AG10803 (cell line): Measurements from ENCODE around the gene APOBEC2.

Source experiments
- DNase-seq: peaks from one replicate; pipeline ENCODE4 v3.0.0; 2010; ENCODE audit warnings: low read depth
- H3K4me3 ChIP-seq: 2 replicates; pipeline ENCODE4 v1.5.1; 2011; ENCODE audit warnings: mild to moderate bottlenecking, low read length, control low read depth
- TF ChIP-seq, protein P1 (sequence below): conservative IDR thresholded peaks from 2 replicates; pipeline ENCODE4 v1.5.1; 2011; ENCODE audit warnings: mild to moderate bottlenecking, low read length, control low read depth, inconsistent platforms

Gene APOBEC2

DNA sequence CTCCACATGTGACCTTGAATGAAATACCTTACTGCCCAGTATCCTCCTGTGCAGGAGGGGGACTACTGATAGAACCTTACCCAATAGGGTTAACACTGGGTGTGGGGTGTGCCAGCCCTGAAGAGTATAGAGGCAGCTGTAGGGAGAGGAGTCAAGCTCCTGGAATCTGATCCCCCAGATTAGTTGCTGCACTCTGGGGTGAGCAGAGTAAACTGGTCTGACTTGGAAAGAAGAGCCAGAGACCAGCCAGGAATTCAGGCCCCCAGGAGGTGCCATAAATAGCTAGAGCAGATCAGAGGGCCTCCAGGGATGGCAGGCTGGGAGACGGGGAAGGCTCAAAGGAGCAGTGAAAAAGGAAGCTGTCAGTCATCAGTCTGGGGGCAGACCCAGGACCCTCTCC is 3.5 kb upstream of the APOBEC2 start:
- TF ChIP-seq, protein P1, sequence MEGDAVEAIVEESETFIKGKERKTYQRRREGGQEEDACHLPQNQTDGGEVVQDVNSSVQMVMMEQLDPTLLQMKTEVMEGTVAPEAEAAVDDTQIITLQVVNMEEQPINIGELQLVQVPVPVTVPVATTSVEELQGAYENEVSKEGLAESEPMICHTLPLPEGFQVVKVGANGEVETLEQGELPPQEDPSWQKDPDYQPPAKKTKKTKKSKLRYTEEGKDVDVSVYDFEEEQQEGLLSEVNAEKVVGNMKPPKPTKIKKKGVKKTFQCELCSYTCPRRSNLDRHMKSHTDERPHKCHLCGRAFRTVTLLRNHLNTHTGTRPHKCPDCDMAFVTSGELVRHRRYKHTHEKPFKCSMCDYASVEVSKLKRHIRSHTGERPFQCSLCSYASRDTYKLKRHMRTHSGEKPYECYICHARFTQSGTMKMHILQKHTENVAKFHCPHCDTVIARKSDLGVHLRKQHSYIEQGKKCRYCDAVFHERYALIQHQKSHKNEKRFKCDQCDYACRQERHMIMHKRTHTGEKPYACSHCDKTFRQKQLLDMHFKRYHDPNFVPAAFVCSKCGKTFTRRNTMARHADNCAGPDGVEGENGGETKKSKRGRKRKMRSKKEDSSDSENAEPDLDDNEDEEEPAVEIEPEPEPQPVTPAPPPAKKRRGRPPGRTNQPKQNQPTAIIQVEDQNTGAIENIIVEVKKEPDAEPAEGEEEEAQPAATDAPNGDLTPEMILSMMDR: no peak
- no peak for DNase-seq
- no peak overlapping the region for H3K4me3 ChIP-seq

DNA sequence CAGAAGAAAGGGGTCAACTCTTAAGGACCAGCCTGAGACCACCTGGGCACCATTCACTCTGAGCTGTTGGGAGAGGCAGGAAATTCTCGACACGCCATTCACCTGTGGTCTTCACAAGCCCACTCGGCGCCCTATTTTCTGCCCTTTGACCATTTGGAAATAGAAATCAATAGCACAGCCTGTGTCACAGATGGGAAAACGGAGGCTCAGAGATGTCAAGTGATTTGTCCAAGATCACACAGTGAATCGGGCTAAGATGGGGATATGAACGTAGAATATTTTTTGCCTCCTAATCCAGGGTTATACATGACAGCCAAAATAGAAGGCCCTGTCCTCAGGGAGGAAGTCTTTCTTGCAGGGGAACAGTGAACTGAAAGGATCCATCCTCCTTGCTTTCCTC is 3.0 kb upstream of the APOBEC2 start:
- H3K4me3 ChIP-seq: no peak overlapping the region
- TF ChIP-seq, protein P1: no peak
- no peak for DNase-seq

DNA sequence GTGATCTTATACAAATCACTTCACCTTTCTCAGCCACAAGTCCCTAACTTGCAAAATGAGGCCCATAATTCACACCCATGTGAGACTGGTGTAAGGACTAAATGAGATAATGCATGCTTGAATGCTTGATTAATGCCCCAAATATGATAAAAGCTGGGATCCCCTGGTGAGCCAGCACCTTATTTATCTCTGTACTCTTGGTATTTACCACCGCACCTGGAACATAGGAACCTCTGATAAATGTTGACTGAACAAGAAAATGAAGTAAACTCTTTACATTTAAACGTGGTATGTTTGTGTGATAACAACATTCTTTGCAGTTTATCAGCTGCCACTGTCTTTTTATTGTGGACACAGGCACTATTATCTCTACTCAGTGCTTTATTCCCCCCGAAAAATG is 2.5 kb upstream of the APOBEC2 start:
- TF ChIP-seq, protein P1: no peak
- no peak overlapping the region for H3K4me3 ChIP-seq
- DNase-seq: no peak

DNA sequence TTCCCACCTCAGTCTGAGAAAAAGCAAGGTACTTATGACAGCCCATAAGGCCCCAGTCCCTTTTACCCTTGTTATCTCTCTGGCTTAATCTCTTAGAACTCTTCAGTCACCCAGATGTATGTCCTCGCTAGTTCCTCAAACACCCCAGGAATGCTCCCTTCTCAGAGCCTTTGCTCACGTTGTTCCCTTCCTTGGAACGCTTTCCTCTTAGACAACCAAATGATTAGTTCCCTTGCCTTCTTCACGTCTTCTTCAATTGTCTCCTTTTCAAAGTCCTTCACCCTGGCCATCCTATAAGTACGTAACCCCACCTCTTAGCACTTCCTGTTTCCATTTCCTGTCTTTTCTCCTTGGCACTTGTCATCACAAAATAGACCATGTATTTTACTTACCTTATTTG is 1.1 kb upstream of the APOBEC2 start:
- TF ChIP-seq, protein P1: no peak
- no peak overlapping the region for H3K4me3 ChIP-seq
- no peak for DNase-seq

DNA sequence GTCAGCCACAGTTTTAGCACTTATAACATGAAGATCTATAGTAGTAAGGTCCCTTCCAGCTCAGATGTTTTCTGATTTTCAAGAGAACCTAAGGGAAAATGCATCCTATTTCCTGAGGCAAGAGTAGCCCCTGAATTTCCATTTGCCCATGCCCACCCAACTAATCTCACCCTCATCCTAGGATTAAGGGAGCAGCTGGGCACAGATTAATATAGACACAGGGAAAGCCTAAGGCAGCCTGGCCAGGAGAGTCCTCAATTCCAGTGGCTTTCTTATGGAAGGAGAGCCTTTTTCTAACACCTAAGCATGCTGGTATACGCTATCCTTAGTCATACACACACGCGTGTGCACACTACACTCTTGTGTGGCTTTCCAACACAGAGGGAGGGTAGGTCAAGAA is 1.5 kb downstream of the APOBEC2 start:
- no peak overlapping the region for H3K4me3 ChIP-seq
- DNase-seq: no peak
- TF ChIP-seq, protein P1: no peak

DNA sequence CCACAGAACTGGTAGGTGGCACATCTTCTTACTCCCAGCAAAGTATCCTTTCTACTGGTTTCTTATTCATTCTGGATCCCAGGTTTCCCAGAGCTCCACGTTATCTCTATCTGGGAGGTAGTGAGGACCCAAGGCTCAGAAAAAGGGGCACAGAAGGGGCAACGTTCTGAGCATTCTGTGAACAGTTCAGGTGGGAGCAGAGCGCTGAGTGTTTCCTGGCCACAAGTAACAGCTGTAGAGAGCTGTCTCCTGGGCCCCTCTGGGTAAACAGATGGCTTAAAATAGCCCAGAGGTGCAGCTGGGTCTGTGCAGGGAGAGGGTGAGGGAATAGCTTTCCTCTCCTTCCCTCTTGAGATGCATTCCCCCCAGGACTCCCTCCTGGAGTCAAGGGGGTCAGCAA is 2.1 kb downstream of the APOBEC2 start:
- TF ChIP-seq, protein P1: no peak
- H3K4me3 ChIP-seq: no peak overlapping the region
- no peak for DNase-seq

DNA sequence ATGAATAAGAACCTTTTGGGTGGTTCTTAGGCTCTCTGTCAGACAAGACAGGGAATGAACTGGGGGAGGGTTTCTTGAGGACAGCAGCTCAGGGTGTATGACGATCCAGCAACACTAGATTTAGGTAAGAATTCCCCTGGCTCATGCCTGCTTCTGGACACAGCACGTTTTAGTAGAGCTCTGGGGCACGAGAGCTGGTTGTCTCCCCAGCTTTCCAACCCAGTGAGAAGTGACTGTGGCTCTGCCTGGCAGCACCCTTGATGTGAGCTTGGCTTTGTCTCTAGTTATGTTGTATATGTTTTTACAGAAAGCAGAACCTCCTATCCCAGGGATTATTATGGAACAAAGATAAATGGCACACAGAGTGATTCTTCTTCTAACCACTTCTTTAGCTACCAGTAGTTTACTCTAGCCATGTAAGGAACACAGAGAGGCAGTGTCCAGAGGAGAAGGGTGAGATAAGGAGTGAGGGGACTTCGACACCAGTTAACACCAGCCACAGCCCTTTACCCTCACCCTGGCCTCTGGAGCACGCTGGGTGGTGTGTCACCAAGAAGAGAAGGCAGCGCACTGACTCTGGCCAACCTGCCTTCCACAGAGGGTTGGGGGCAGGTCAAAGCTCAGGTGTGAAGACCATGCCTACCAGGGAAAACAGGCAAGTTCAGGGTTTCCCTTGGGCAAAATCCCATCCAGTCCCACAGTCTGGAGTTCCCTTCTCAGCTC is 3.9 kb downstream of the APOBEC2 start:
- no peak overlapping the region for H3K4me3 ChIP-seq
- no peak for DNase-seq
- TF ChIP-seq, protein P1: no peak
